ENCODE results near the gene TTK. TPM values are rescaled to one million over a fixed set of nuclear protein-coding genes. Genes with fewer than 3 reads are reported as not detected.
A peak's percentile ranks its signal among the peaks of the same experiment; 100 is the strongest.

The TTK gene
- 10 to 100 TPM; 31.6 to 36.8 TPM for total RNA-seq

- intact Hi-C loops (cut with micrococcal nuclease), result loop anchor here (2.0 kb wide), 1 partner anchor 56 kb away; no protein-coding TSS in a partner anchor
- Mint-ChIP-seq H3K9me3 (no peaks in the 10 kb centered on the region), H3K4me3 (peak within 1 kb of the TSS; percentile 95), H3K27me3 (no peaks in the 10 kb centered on the region), H3K36me3 (ENCODE audit: low read depth) (peaks cover 18% of the 10 kb centered on the region), H3K4me1 (ENCODE audit: low read depth) (peaks cover 24% of the 10 kb centered on the region), H3K27ac (peak within 1 kb of the TSS; percentile 94)
- ChIA-PET CTCF (interaction anchor here (0.9 to 3.8 kb wide), 4 partner anchors 16 to 102 kb away, joined by 3 to 14 read pairs (median 8); partner anchors contain the start of genes BCKDHB and ELOVL4), POLR2A (interaction anchor here (0.6 to 1.5 kb wide), 5 partner anchors 12 to 58 kb away, joined by 3 to 4 read pairs (median 3); no protein-coding TSS in a partner anchor)
- DNase-seq, result peak; percentile 93
- ATAC-seq, result peak; percentile 99
- TF ChIP-seq CTCF (IDR thresholded peaks at IDR 0.05), result no peak
These were observed at the start of gene TTK for GRCh38 chr6:80004173-80005072. Gene TTK (plus strand): TSS chr6:80004649. CDS start chr6:80005844, 1,195 bp downstream.

GRCh38 chr6:79954849-79955248 is 49.6 kb upstream of the TTK start:
- Mint-ChIP-seq H3K27ac (no peak overlapping the region), H3K36me3 (ENCODE audit: low read depth) (no peaks in the 10 kb centered on the region), H3K4me3 (no peak overlapping the region), H3K9me3 (no peaks in the 10 kb centered on the region), H3K27me3 (peaks cover 3% of the 10 kb centered on the region), H3K4me1 (ENCODE audit: low read depth) (no peaks in the 10 kb centered on the region)
- no peak for TF ChIP-seq CTCF (IDR thresholded peaks at IDR 0.05)
- ChIA-PET POLR2A (no interaction called here), CTCF (interaction anchor here (1.1 to 1.4 kb wide), 2 partner anchors 8 to 139 kb away, joined by 4 to 8 read pairs; no protein-coding TSS in a partner anchor)
- intact Hi-C loops (cut with micrococcal nuclease), result no loop called here
- ATAC-seq (no peak), DNase-seq (no peak)

GRCh38 chr6:79964607-79965081 is 39.8 kb upstream of the TTK start:
- ATAC-seq, result peak; percentile 92

GRCh38 chr6:79967178-79967577 is 37.3 kb upstream of the TTK start:
- ChIA-PET POLR2A (interaction anchor here (0.7 to 1.4 kb wide), 2 partner anchors 11 to 34 kb away, joined by 3 to 4 read pairs; no protein-coding TSS in a partner anchor), CTCF (interaction anchor here (1.2 kb wide), 1 partner anchor 99 kb away, joined by 4 read pairs; no protein-coding TSS in a partner anchor)
- Mint-ChIP-seq H3K27ac (no peak overlapping the region), H3K4me1 (ENCODE audit: low read depth) (peaks cover 9% of the 10 kb centered on the region), H3K36me3 (ENCODE audit: low read depth) (peaks cover 1% of the 10 kb centered on the region), H3K4me3 (no peak overlapping the region), H3K27me3 (no peaks in the 10 kb centered on the region), H3K9me3 (peaks cover 14% of the 10 kb centered on the region)
- no peak for TF ChIP-seq CTCF (IDR thresholded peaks at IDR 0.05)
- DNase-seq, result no peak
- no peak for ATAC-seq
- intact Hi-C loops (cut with micrococcal nuclease), result no loop called here

More at GRCh38 chr6:79964607-79965081, 39.8 kb upstream of the TTK start:
- Mint-ChIP-seq H3K9me3 (peaks cover 9% of the 10 kb centered on the region), H3K27me3 (peaks cover 1% of the 10 kb centered on the region), H3K36me3 (ENCODE audit: low read depth) (no peaks in the 10 kb centered on the region), H3K4me3 (no peak overlapping the region), H3K27ac (no peak overlapping the region), H3K4me1 (ENCODE audit: low read depth) (peaks cover 9% of the 10 kb centered on the region)
- ChIA-PET CTCF (interaction anchor here (1.0 to 1.4 kb wide), 3 partner anchors 12 to 18 kb away, joined by 3 to 8 read pairs (median 5); no protein-coding TSS in a partner anchor), POLR2A (no interaction called here)
- DNase-seq, result peak; percentile 40
- TF ChIP-seq CTCF (IDR thresholded peaks at IDR 0.05), result no peak
- intact Hi-C loops (cut with micrococcal nuclease), result no loop called here
